ENCODE measurements around the gene UBE2E3. TPM values are rescaled to one million over a fixed set of nuclear protein-coding genes. Genes with fewer than 3 reads are reported as not detected.

Gene UBE2E3
- total and polyA plus RNA-seq, 2 donors from 2014 or later, result 78.7 to 86.9 TPM

DNA sequence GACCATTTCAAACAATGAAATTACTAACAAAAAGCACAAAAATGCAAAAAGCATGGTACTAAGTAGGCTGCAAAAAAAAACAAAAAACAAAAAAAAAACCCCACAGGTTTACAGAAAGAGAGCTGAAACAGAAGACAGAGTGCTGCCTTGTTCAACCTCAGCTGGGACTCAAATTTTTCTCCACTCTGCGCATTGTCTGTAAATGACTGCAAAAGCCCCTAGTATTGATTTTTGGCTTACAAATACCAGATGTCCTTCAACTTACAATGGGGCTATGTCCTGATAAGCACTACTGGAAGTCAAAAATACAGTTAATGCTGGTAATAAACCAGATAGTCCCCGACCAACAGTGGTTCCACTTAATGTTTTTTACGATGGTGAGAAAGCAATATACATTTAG, 42.2 kb downstream of the UBE2E3 start:
- TF ChIP-seq, protein P1, sequence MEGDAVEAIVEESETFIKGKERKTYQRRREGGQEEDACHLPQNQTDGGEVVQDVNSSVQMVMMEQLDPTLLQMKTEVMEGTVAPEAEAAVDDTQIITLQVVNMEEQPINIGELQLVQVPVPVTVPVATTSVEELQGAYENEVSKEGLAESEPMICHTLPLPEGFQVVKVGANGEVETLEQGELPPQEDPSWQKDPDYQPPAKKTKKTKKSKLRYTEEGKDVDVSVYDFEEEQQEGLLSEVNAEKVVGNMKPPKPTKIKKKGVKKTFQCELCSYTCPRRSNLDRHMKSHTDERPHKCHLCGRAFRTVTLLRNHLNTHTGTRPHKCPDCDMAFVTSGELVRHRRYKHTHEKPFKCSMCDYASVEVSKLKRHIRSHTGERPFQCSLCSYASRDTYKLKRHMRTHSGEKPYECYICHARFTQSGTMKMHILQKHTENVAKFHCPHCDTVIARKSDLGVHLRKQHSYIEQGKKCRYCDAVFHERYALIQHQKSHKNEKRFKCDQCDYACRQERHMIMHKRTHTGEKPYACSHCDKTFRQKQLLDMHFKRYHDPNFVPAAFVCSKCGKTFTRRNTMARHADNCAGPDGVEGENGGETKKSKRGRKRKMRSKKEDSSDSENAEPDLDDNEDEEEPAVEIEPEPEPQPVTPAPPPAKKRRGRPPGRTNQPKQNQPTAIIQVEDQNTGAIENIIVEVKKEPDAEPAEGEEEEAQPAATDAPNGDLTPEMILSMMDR (IDR thresholded peaks at IDR 0.05; ENCODE audit: borderline replicate concordance, extremely low read depth, insufficient read depth), result no peak
- Histone ChIP-seq H3K36me3 (ENCODE audit: control insufficient read depth in 2 of 3, insufficient read depth in 3 of 3, low read length in 3 of 3) (no peaks in the 10 kb centered on the region), H3K9me3 (ENCODE audit: control insufficient read depth in 2 of 3, insufficient read depth in 1 of 3, low read length in 3 of 3) (no peaks in the 10 kb centered on the region), H3K4me3 (ENCODE audit: low read length in 3 of 3) (no peak overlapping the region), H3K27me3 (ENCODE audit: control insufficient read depth, insufficient read depth, low read length) (no peaks in the 10 kb centered on the region), H3K4me1 (ENCODE audit: control insufficient read depth in 2 of 3, insufficient read depth in 2 of 3, low read depth in 1 of 3, low read length in 3 of 3) (peaks cover 0 to 5% (median 0%) of the 10 kb centered on the region in 3 donors), H3K27ac (ENCODE audit: low read depth in 2 of 2, low read length in 2 of 2) (no peak overlapping the region), H3K9ac (ENCODE audit: low read length in 3 of 3) (no peak overlapping the region)
- intact Hi-C loops (cut with DNase I), result no loop called here
- FAIRE-seq (no peak), DNase-seq (no peak)

DNA sequence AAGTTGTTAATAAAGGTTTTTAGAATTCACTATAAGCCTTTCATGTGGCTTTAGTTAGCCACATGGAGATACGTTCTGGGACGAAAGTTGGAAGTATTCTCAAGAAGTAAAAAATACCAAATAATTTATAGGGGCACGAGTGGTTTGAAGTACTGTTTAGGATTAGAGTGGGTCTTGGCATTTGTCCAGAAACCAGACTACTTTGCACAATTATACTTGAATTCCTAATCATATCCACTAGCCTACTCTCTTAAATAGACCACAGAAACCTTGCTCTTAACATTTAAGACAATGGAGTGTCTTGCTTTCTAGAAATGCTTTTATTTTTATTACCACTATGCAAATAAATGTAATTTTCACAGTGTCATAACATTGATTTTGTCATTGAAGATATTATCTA, 44.6 kb downstream of the UBE2E3 start:
- Histone ChIP-seq H3K36me3 (ENCODE audit: control insufficient read depth in 2 of 3, insufficient read depth in 3 of 3, low read length in 3 of 3) (no peaks in the 10 kb centered on the region), H3K9me3 (ENCODE audit: control insufficient read depth in 2 of 3, insufficient read depth in 1 of 3, low read length in 3 of 3) (no peaks in the 10 kb centered on the region), H3K27ac (ENCODE audit: low read depth in 2 of 2, low read length in 2 of 2) (no peak overlapping the region), H3K27me3 (ENCODE audit: control insufficient read depth, insufficient read depth, low read length) (no peaks in the 10 kb centered on the region), H3K4me1 (ENCODE audit: control insufficient read depth in 2 of 3, insufficient read depth in 2 of 3, low read depth in 1 of 3, low read length in 3 of 3) (peaks cover 0 to 5% (median 0%) of the 10 kb centered on the region in 3 donors), H3K4me3 (ENCODE audit: low read length in 3 of 3) (no peak overlapping the region), H3K9ac (ENCODE audit: low read length in 3 of 3) (no peak overlapping the region)
- intact Hi-C loops (cut with DNase I), result no loop called here
- FAIRE-seq, result no peak
- DNase-seq, result peak in 1 of 5 donors; percentile 8
- TF ChIP-seq, protein P1 (IDR thresholded peaks at IDR 0.05; ENCODE audit: borderline replicate concordance, extremely low read depth, insufficient read depth), result no peak

DNA sequence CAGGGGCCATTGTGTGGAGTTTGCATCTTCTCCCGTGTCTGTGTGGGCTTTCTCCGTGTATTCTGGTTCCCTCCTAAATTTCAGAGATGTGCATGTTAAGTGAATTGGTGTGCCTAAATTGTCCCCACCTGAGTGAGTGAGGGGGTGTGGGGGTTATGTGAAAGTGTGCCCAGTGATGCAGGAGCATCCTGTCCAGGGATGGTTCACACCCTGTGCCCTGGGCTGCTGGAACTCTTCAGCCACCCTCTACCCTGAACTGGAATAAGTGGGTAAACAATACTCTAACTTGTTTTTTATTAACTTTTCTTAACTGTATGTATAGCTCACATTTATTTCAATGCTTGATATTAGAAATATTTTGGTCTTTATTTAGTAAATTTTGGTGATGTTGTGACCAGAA, 56.0 kb downstream of the UBE2E3 start:
- Histone ChIP-seq H3K4me3 (ENCODE audit: low read length in 3 of 3) (no peak overlapping the region), H3K9me3 (ENCODE audit: control insufficient read depth in 2 of 3, insufficient read depth in 1 of 3, low read length in 3 of 3) (no peaks in the 10 kb centered on the region), H3K27ac (ENCODE audit: low read depth in 2 of 2, low read length in 2 of 2) (no peak overlapping the region), H3K4me1 (ENCODE audit: control insufficient read depth in 2 of 3, insufficient read depth in 2 of 3, low read depth in 1 of 3, low read length in 3 of 3) (no peaks in the 10 kb centered on the region), H3K36me3 (ENCODE audit: control insufficient read depth in 2 of 3, insufficient read depth in 3 of 3, low read length in 3 of 3) (no peaks in the 10 kb centered on the region), H3K9ac (ENCODE audit: low read length in 3 of 3) (no peak overlapping the region), H3K27me3 (ENCODE audit: control insufficient read depth, insufficient read depth, low read length) (no peaks in the 10 kb centered on the region)
- intact Hi-C loops (cut with DNase I), result no loop called here
- TF ChIP-seq, protein P1 (IDR thresholded peaks at IDR 0.05; ENCODE audit: borderline replicate concordance, extremely low read depth, insufficient read depth), result no peak
- FAIRE-seq, result no peak
- DNase-seq, result no peak
